Ureter (tissue), 1 donor: ENCODE results near the gene OR1D5. TPM values are rescaled to one million over a fixed set of nuclear protein-coding genes. Genes with fewer than 3 reads are reported as not detected.
"Not testable (repeated sequence)": the region's sequence is repeated elsewhere in the genome, so short reads cannot be mapped to it uniquely, and the experiment has no call there.

Source experiments
- DNase-seq: peaks from one replicate; pipeline ENCODE4 v3.0.0-alpha.2; 2020; ENCODE audit warnings: low spot score
- total RNA-seq: library from RNA; stranded (reverse); gene quantifications from one replicate; pipeline ENCODE4 v1.2.4, GENCODE V29; 2023
- donor health status: DM: yes; HTN: yes; CAD: no.

Gene OR1D5
- total RNA-seq, result not detected

- not testable (repeated sequence) for DNase-seq
These were observed at the start of gene OR1D5 for GRCh38 chr17:3063507-3063906. OR1D5 (minus strand) TSS chr17:3063607; CDS start chr17:3063607, 0 bp downstream.

- no peak for DNase-seq
These were observed 40.9 kb upstream of the OR1D5 start, which contains the start of gene OR1D2 for GRCh38 chr17:3104322-3104721. OR1D2 (minus strand) TSS chr17:3104422; CDS start chr17:3092996, 11,426 bp downstream.

GRCh38 chr17:3073850-3074249, 10.4 kb upstream of the OR1D5 start:
- not testable (repeated sequence) for DNase-seq

GRCh38 chr17:3065192-3065591, 1.8 kb upstream of the OR1D5 start:
- DNase-seq, result not testable (repeated sequence)

GRCh38 chr17:3062824-3063377, 506 bp downstream of the OR1D5 start:
- DNase-seq, result not testable (repeated sequence)

GRCh38 chr17:3054868-3055267, 8.5 kb downstream of the OR1D5 start:
- DNase-seq, result not testable (repeated sequence)

GRCh38 chr17:3049705-3050295, 13.6 kb downstream of the OR1D5 start:
- DNase-seq, result no peak

- peak; percentile 95 for DNase-seq
These were observed 14.5 kb downstream of the OR1D5 start for GRCh38 chr17:3048727-3049471.

- no peak for DNase-seq
These were observed 16.7 kb downstream of the OR1D5 start for GRCh38 chr17:3046753-3047152.

GRCh38 chr17:3043737-3044365, 19.6 kb downstream of the OR1D5 start:
- DNase-seq, result no peak

GRCh38 chr17:3040882-3041281, 22.5 kb downstream of the OR1D5 start:
- DNase-seq, result no peak

GRCh38 chr17:3039736-3040135, 23.7 kb downstream of the OR1D5 start:
- no peak for DNase-seq

GRCh38 chr17:3038941-3039340, 24.5 kb downstream of the OR1D5 start:
- DNase-seq, result no peak

- DNase-seq, result no peak
These were observed 26.1 kb downstream of the OR1D5 start for GRCh38 chr17:3037259-3037658.

- DNase-seq, result peak; percentile 33
These were observed 26.6 kb downstream of the OR1D5 start for GRCh38 chr17:3036800-3037199.

- no peak for DNase-seq
These were observed 27.5 kb downstream of the OR1D5 start for GRCh38 chr17:3035968-3036280.

- DNase-seq, result peak; percentile 39
These were observed 28.0 kb downstream of the OR1D5 start for GRCh38 chr17:3035256-3035967.

GRCh38 chr17:3034578-3034920, 28.9 kb downstream of the OR1D5 start:
- DNase-seq, result peak; percentile 40

GRCh38 chr17:3033741-3034577, 29.4 kb downstream of the OR1D5 start:
- DNase-seq, result no peak

GRCh38 chr17:3033248-3033640, 30.2 kb downstream of the OR1D5 start:
- DNase-seq, result no peak
